Astrocyte (in vitro differentiated cells and primary cell): ENCODE data around the gene IGF1. TPM values are rescaled to one million over a fixed set of nuclear protein-coding genes. Genes with fewer than 3 reads are reported as not detected.

Source experiments
- DNase-seq: peaks from one replicate; pipeline ENCODE4 v3.0.0-alpha.2; 2010; ENCODE audit warnings: low read depth
- FAIRE-seq: peaks from 2 replicates; lab custom pipeline; 2011; peaks lifted over from hg19 to GRCh38; lab: Jason Lieb, UNC
- H2AFZ ChIP-seq: 2 replicates; pipeline ENCODE4 v1.6.0; 2012; ENCODE audit warnings: low read depth, low read length, inconsistent platforms
- H3K27ac ChIP-seq: 2 replicates; pipeline ENCODE4 v1.5.1; 2011; ENCODE audit warnings: low read depth, low read length, inconsistent platforms
- H3K27me3 ChIP-seq: 2 replicates; pipeline ENCODE4 v1.6.0; 2011; ENCODE audit warnings: low read length, inconsistent platforms; ENCODE audit not compliant: insufficient read depth
- H3K36me3 ChIP-seq: 2 replicates; pipeline ENCODE4 v1.5.1; 2011; ENCODE audit warnings: low read length, inconsistent platforms; ENCODE audit not compliant: insufficient read depth
- H3K4me1 ChIP-seq: 2 replicates; pipeline ENCODE4 v1.5.1; 2011; ENCODE audit warnings: low read length, inconsistent platforms; ENCODE audit not compliant: insufficient read depth
- H3K4me2 ChIP-seq: 2 replicates; pipeline ENCODE4 v1.6.0; 2012; ENCODE audit warnings: low read length, inconsistent platforms
- H3K4me3 ChIP-seq: 2 replicates; pipeline ENCODE4 v1.5.1; 2011; ENCODE audit warnings: low read depth, mild to moderate bottlenecking, low read length, inconsistent platforms; ENCODE audit not compliant: insufficient read depth
- H3K79me2 ChIP-seq: 2 replicates; pipeline ENCODE4 v1.6.0; 2012; ENCODE audit warnings: mild to moderate bottlenecking, low read length, inconsistent platforms; ENCODE audit not compliant: insufficient read depth
- H3K9ac ChIP-seq: 2 replicates; pipeline ENCODE4 v1.6.0; 2012; ENCODE audit warnings: mild to moderate bottlenecking, low read length, inconsistent platforms
- H3K9me3 ChIP-seq: 2 replicates; pipeline ENCODE4 v1.5.1; 2012; ENCODE audit warnings: low read depth, mild to moderate bottlenecking, low read length, inconsistent platforms; ENCODE audit not compliant: insufficient read depth
- H4K20me1 ChIP-seq: 2 replicates; pipeline ENCODE4 v1.6.0; 2012; ENCODE audit warnings: low read length, inconsistent platforms; ENCODE audit not compliant: insufficient read depth
- H3K27ac Mint-ChIP-seq: one replicate; pipeline ENCODE4 v1.8.0; 2021; ENCODE audit warnings: mild to moderate bottlenecking, mixed read lengths; ENCODE audit not compliant: unreplicated experiment
- H3K27me3 Mint-ChIP-seq: one replicate; pipeline ENCODE4 v1.8.0; 2021; ENCODE audit warnings: low read depth, mixed read lengths; ENCODE audit not compliant: unreplicated experiment
- H3K36me3 Mint-ChIP-seq: one replicate; pipeline ENCODE4 v1.8.0; 2021; ENCODE audit warnings: low read depth, mixed read lengths; ENCODE audit not compliant: unreplicated experiment
- H3K4me1 Mint-ChIP-seq: one replicate; pipeline ENCODE4 v1.8.0; 2021; ENCODE audit warnings: low read depth, mixed read lengths; ENCODE audit not compliant: unreplicated experiment
- H3K4me3 Mint-ChIP-seq: one replicate; pipeline ENCODE4 v1.8.0; 2021; ENCODE audit warnings: mild to moderate bottlenecking, moderate library complexity, mixed read lengths; ENCODE audit not compliant: unreplicated experiment
- H3K9me3 Mint-ChIP-seq: one replicate; pipeline ENCODE4 v1.8.0; 2021; ENCODE audit warnings: mild to moderate bottlenecking, mixed read lengths; ENCODE audit not compliant: unreplicated experiment
- CTCF ChIP-seq: IDR thresholded peaks from 2 replicates; pipeline ENCODE4 v1.5.1; 2011; ENCODE audit warnings: low read depth, mild to moderate bottlenecking, inconsistent platforms, low read length, moderate library complexity; ENCODE audit not compliant: insufficient read depth
- EZH2 ChIP-seq: IDR thresholded peaks from 2 replicates; pipeline ENCODE4 v1.6.1; 2012; ENCODE audit warnings: mild to moderate bottlenecking, low read length, inconsistent platforms; ENCODE audit not compliant: insufficient read depth
- total RNA-seq: library from RNA; stranded (reverse); gene quantifications from 2 replicates; pipeline ENCODE4 v1.2.1, GENCODE V29; 2021

The IGF1 gene
- total RNA-seq, 1 donor from 2014 or later, result 1.9 TPM

GRCh38 chr12:102441077-102441596 lies 39.2 kb downstream of the IGF1 start:
- Histone ChIP-seq H3K4me3 (no peak overlapping the region), H3K4me2 (no peak overlapping the region), H3K27ac (no peak overlapping the region), H3K4me1 (peaks cover 13% of the 10 kb centered on the region), H4K20me1 (no peaks in the 10 kb centered on the region), H3K27me3 (no peaks in the 10 kb centered on the region), H3K36me3 (no peaks in the 10 kb centered on the region), H3K9ac (no peak overlapping the region), H3K79me2 (no peaks in the 10 kb centered on the region), H3K9me3 (no peaks in the 10 kb centered on the region), H2AFZ (no peak overlapping the region)
- FAIRE-seq (no peak), DNase-seq (no peak)
- no peak overlapping the region for H3K27ac Mint-ChIP-seq
- no peak overlapping the region for H3K4me3 Mint-ChIP-seq
- no peak for TF ChIP-seq EZH2
- no peak for TF ChIP-seq CTCF
- no peaks in the 10 kb centered on the region for H3K27me3 Mint-ChIP-seq
- H3K4me1 Mint-ChIP-seq, result peaks cover 11% of the 10 kb centered on the region
- H3K9me3 Mint-ChIP-seq, result no peaks in the 10 kb centered on the region
- H3K36me3 Mint-ChIP-seq, result no peaks in the 10 kb centered on the region

GRCh38 chr12:102439426-102440405 lies 40.6 kb downstream of the IGF1 start:
- H3K27ac ChIP-seq, result peak overlapping the region; percentile 48
- no peak for FAIRE-seq
- H3K4me2 ChIP-seq, result peak overlapping the region; percentile 47

More at GRCh38 chr12:102439426-102440405, 40.6 kb downstream of the IGF1 start:
- H3K4me3 ChIP-seq, result no peak overlapping the region
- Mint-ChIP-seq H3K4me3 (no peak overlapping the region), H3K36me3 (no peaks in the 10 kb centered on the region), H3K27me3 (no peaks in the 10 kb centered on the region), H3K9me3 (no peaks in the 10 kb centered on the region), H3K4me1 (peaks cover 11% of the 10 kb centered on the region), H3K27ac (no peak overlapping the region)
- no peak for DNase-seq
- no peak overlapping the region for H3K9ac ChIP-seq
- H3K79me2 ChIP-seq, result no peaks in the 10 kb centered on the region
- H4K20me1 ChIP-seq, result no peaks in the 10 kb centered on the region
- H3K36me3 ChIP-seq, result no peaks in the 10 kb centered on the region
- no peaks in the 10 kb centered on the region for H3K27me3 ChIP-seq
- TF ChIP-seq CTCF (no peak), EZH2 (no peak)
- H3K9me3 ChIP-seq, result no peaks in the 10 kb centered on the region
- H3K4me1 ChIP-seq, result peaks cover 13% of the 10 kb centered on the region
- H2AFZ ChIP-seq, result no peak overlapping the region
